GM13976 (cell line): Measurements from ENCODE around the gene TFEC.
"Not testable (repeated sequence)": the region's sequence is repeated elsewhere in the genome, so short reads cannot be mapped to it uniquely, and the experiment has no call there.

ENCODE experiments used
- DNase-seq: peaks from one replicate; pipeline ENCODE4 v3.0.0; 2012; ENCODE audit warnings: low spot score
- in situ Hi-C: fragments of 300-500 bp; cut with MboI; formaldehyde crosslinking; loops from one replicate; pipeline ENCODE4 v1.12.0; 2022; ENCODE audit warnings: low sequenced_read_pairs, mixed read lengths, inconsistent platforms; ENCODE audit not compliant: unreplicated experiment
- TF ChIP-seq, protein P1 (sequence below): IDR thresholded peaks from 2 replicates; pipeline ENCODE4 v1.5.1; 2012; ENCODE audit warnings: borderline replicate concordance, mild to moderate bottlenecking; ENCODE audit not compliant: insufficient read depth; ENCODE audit errors: extremely low read depth, missing control alignments, control extremely low read depth

Gene TFEC

DNA sequence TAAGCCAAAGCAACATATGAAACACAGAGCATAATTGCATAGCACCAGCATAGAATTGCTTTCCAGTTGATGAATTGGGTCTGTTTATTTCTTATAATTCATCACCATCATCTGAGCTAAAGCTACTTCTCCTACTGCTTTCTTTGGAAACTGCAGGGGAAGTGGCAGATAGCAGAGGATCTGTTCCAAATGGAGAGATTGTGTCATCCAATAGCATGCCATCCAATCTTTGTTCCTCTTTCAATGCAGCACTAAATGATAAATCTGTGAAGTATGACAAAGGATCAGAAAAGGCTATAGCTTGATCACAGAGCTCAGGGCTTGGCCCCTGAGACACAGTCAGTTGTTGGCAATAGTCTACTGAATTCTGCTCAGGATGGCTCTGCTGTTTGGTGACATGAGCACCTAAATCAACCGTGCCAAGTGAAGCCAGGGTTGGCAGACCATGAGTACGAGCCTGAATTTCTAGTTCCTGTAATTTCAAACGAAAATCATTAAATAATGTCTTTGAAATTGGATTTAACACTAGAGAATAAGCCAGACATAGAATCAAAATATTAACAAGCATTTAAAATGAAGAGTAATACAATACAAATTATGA lies 90.0 kb downstream of the TFEC start:
- in situ Hi-C loops: no loop called here
- TF ChIP-seq, protein P1, sequence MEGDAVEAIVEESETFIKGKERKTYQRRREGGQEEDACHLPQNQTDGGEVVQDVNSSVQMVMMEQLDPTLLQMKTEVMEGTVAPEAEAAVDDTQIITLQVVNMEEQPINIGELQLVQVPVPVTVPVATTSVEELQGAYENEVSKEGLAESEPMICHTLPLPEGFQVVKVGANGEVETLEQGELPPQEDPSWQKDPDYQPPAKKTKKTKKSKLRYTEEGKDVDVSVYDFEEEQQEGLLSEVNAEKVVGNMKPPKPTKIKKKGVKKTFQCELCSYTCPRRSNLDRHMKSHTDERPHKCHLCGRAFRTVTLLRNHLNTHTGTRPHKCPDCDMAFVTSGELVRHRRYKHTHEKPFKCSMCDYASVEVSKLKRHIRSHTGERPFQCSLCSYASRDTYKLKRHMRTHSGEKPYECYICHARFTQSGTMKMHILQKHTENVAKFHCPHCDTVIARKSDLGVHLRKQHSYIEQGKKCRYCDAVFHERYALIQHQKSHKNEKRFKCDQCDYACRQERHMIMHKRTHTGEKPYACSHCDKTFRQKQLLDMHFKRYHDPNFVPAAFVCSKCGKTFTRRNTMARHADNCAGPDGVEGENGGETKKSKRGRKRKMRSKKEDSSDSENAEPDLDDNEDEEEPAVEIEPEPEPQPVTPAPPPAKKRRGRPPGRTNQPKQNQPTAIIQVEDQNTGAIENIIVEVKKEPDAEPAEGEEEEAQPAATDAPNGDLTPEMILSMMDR: no peak

DNA sequence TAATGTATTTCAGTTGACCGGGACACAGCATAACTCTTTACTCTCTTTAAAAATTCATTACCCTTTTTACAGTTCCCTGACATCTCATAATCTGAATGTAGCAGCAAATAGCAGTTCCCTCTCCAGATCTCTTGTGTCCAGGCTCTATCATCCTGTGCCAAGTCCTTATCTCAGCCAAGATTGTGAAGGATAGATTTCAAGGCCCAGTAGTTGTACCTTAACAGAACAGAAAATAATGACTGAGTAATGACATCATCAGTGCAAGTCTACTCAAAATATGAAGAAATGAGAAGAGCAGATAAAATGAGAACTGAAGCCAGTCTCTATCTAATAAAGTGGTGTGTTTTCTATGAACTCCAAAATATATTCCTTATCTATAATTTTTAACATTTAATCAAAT lies 92.6 kb downstream of the TFEC start:
- in situ Hi-C loops: no loop called here
- DNase-seq: no peak
- TF ChIP-seq, protein P1: no peak

More for the DNA sequence above, 90.0 kb downstream of the TFEC start:
- no peak for DNase-seq

DNA sequence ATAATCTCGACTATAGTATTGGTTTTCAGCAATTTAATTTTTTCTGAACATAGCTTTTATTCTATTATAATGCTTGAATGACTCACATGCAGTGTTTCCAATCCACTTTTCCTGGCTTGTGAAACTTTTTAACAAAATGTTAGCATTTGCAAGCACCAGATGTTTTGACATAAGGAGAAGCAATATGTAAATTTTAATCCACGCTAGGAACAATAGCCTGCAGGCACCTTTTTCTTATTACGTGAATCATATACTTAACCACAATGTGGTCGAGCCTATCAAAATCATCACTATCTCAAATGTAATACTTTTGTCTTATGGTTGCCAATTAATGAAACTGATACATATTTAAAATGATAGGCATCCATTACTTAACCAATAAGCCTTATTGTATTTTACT lies 97.1 kb downstream of the TFEC start:
- TF ChIP-seq, protein P1: no peak
- in situ Hi-C loops: no loop called here
- DNase-seq: no peak

DNA sequence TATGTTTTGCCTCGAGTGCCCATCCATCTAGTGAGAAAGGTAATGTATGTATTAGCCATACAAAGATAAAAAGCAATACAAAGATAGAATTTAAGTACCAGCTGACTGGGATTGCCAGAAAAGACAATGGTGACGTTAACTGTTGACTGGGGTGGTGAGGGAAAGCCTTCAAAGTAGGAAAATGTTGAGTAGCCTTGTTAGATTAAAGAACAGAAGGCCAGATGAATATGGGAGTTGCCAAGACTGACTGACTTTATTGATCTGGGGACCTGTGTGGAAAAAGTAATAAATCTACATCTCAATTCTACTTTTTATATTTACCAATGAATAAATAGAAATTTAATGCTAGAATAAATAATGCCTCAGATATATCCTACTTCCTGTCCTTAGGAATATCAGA lies 97.7 kb downstream of the TFEC start:
- TF ChIP-seq, protein P1: no peak
- in situ Hi-C loops: no loop called here
- no peak for DNase-seq

DNA sequence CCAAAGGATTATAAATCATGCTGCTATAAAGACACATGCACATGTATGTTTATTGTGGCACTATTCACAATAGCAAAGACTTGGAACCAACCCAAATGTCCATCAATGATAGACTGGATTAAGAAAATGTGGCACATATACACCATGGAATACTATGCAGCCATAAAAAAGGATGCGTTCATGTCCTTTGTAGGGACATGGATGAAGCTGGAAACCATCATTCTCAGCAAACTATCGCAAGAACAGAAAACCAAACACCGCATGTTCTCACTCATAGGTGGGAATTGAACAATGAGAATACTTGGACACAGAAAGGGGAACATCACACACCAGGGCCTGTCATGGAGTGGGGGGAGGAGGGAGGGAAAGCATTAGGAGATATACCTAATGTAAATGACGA lies 100.4 kb downstream of the TFEC start:
- DNase-seq, in situ Hi-C loops: not testable (repeated sequence)

DNA sequence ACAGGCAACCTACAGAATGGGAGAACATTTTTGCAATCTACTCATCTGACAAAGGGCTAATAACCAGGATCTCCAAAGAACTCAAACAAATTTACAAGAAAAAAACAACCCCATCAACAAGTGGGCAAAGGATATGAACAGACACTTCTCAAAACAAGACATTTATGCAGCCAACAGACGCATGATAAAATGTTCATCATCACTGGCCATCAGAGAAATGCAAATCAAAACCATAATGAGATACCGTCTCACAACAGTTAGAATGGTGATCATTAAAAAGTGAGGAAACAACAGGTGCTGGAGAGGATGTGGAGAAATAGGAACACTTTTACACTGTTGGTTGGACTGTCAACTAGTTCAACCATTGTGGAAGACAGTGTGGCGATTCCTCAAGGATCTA lies 100.8 kb downstream of the TFEC start:
- in situ Hi-C loops, DNase-seq: not testable (repeated sequence)

DNA sequence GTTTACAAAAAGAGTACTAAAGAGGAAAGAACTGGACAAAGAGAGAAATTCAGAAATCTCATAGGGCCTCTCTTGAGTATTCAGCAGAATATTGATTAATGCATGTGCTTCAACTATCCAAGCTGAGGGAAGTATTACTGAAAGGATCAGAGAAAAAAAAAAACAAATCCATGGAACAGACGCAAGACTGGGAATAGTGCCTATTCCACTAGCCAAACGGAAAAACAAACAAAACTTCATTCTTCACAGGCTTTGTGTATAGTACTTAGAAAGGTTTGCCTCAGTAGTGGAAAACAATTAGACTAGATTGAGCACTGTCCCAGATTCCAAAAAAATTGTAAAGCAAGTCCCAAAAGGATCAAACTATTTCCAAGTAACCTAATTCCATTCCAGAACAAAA lies 106.2 kb downstream of the TFEC start:
- TF ChIP-seq, protein P1: no peak
- in situ Hi-C loops: loop anchor here (25.0 kb wide), 1 partner anchor 188 kb away; no protein-coding TSS in a partner anchor
- no peak for DNase-seq

DNA sequence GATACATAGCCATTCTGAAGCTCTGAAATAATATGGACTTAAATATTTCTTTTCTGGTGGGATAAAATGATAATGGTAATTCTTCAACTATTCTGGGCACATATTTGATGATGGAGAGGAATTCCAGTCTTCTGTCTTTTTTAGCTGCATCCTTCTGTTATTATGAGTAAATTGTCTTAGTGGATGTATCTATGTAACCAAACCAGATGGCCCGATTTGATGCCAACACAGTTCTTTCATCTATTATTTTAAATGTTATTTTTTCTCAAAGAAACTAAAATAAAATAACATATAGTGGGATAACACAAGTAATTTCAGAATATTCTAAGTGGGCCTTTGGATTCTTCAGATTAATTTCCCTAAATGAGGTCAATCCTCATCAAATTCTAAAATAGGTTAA lies 110.2 kb downstream of the TFEC start:
- DNase-seq: no peak
- TF ChIP-seq, protein P1: no peak
- in situ Hi-C loops: loop anchor here (25.0 kb wide), 1 partner anchor 192 kb away; no protein-coding TSS in a partner anchor
